Heart left ventricle (tissue), 16 donors: Measurements from ENCODE around the gene ZNF821. TPM values are rescaled to one million over a fixed set of nuclear protein-coding genes. Genes with fewer than 3 reads are reported as not detected.
A peak's percentile ranks its signal among the peaks of the same experiment; 100 is the strongest.

Experiments used
- ATAC-seq, 4 donors: fragments of 200-7000 bp; cut with Tn5 transposase; one replicate each; pipeline ENCODE4 v1.9.1; 2020 to 2022; ENCODE audit warnings: moderate library complexity in 4 of 4, mild to moderate bottlenecking in 3 of 4, moderate number of reproducible peaks in 1 of 4
- DNase-seq, 5 donors: peaks; one replicate each; pipeline ENCODE4 v3.0.0-alpha.2; 2020
- H3K27ac ChIP-seq, 12 donors: fragments of 200-600 bp; sonication (generic) in 4 of 12; one replicate each; pipeline versions ENCODE4 v1.5.0 to v1.8.0; 2016 to 2022; ENCODE audit warnings: mild to moderate bottlenecking in 2 of 12
- H3K27me3 ChIP-seq, 9 donors: fragments of 200-600 bp; sonication (generic) in 2 of 9; one replicate each; pipeline versions ENCODE4 v1.5.1 to v1.8.0; 2016 to 2022; ENCODE audit warnings: mild to moderate bottlenecking in 3 of 9
- H3K36me3 ChIP-seq, 9 donors: fragments of 200-600 bp; sonication (generic) in 2 of 9; one replicate each; pipeline versions ENCODE4 v1.5.0 to v1.8.0; 2018 to 2022; ENCODE audit warnings: mild to moderate bottlenecking in 2 of 9
- H3K4me1 ChIP-seq, 12 donors: fragments of 200-600 bp; sonication (generic) in 4 of 12; one replicate each; pipeline versions ENCODE4 v1.5.0 to v1.8.0; 2016 to 2022; ENCODE audit warnings: mild to moderate bottlenecking in 3 of 12
- H3K4me3 ChIP-seq, 12 donors: fragments of 200-600 bp; sonication (generic) in 4 of 12; one replicate each; pipeline versions ENCODE4 v1.5.0 to v1.8.0; 2017 to 2022; ENCODE audit warnings: mild to moderate bottlenecking in 9 of 12, moderate library complexity in 4 of 12
- H3K9me3 ChIP-seq, 12 donors: fragments of 200-600 bp; sonication (generic) in 4 of 12; one replicate each; pipeline versions ENCODE4 v1.5.0 to v1.8.0; 2016 to 2022; ENCODE audit warnings: mild to moderate bottlenecking in 1 of 12
- POLR2A ChIP-seq, 2 donors: fragments of 450-650 bp; IDR thresholded peaks; one replicate each; pipeline ENCODE4 v1.6.1; 2017; ENCODE audit warnings: antibody characterized with exemption in 2 of 2, mild to moderate bottlenecking in 2 of 2, moderate library complexity in 2 of 2
- WGBS, 4 donors: extraction: QIAGEN DNeasy Blood & Tissue Kit in 2 of 4; methylation state at CpG; one replicate each; pipeline versions ENCODE4 v1.1.5 to v1.1.7; 2013 to 2018; 5-methylcytosine and 5-hydroxymethylcytosine counted together
- intact Hi-C, 10 donors: fragments of 100-400 bp; cut with DNase I; formaldehyde crosslinking; loops; one replicate each; pipeline versions ENCODE4 v1.11.1 to v1.14.2; 2022
- polyA plus RNA-seq, 2 donors: library from polyadenylated mRNA; stranded (reverse); fragments of 200-250 nt; gene quantifications; one replicate each; pipeline ENCODE4 v1.2.3, GENCODE V29; 2013
- total RNA-seq, 9 donors: library from RNA; depleted of rRNA in 2 of 9; stranded (reverse); fragments of >200 nt in 2 of 9; fragmentation: NEBNext Ultra II Directional in 3 of 9; extraction: Animal tissue kit (Norgen Biotek cat#: 25700) in 3 of 9; gene quantifications; one replicate each; pipeline versions ENCODE4 v1.1.0 to v1.2.4, GENCODE V29; 2016 to 2023
- TF ChIP-seq, protein P1 (sequence below), 12 donors: fragments of 200-600 bp; sonication (generic) in 4 of 12; IDR thresholded peaks; one replicate each; pipeline versions ENCODE4 v1.5.0 to v1.8.0; 2018 to 2022; ENCODE audit warnings: antibody characterized with exemption in 12 of 12, mild to moderate bottlenecking in 5 of 12
- donor health status: ischemic (EF 13 %, LVEDD 7.1; RV severe dilation, severe dysfunction).
- donor health status: healthy with polysubstance abuse.
- donor health status: DM: no; HTN: yes; CAD: no.
- donor health status: DM: no; HTN: no; CAD: no.
- donor health status: ischemic (EF 25% LVEDD 6.9; RV normal size, moderate dysfunction).
- donor health status: ischemic (EF 25% LVEDD 5.7; RV mildly dilated, moderate dysfunction).
- donor health status: healthy.
- donor health status: DM: yes; HTN: yes; CAD: no.
- donor health status: ischemic (EF 35%, LVEDD 5.7; RV mildly dilated, moderate dysfunction).
- donor health status: nonischemic (EF 11% LVEDD 7.7; RV severe dilation, severe dysfunction).
- donor health status: DM: yes; HTN: yes; CAD: no.
- donor health status: PGD.
- donor health status: ischemic (EF 29% LVEDD 5.4; RV normal size, mild dysfunction).
- donor health status: nonischemic (EF 23%, LVEDD 6.1; RV moderate dilation, normal function).

ZNF821 gene
- total and polyA plus RNA-seq, 11 donors: 2.3 to 5.7 (median 3.9) TPM

DNA sequence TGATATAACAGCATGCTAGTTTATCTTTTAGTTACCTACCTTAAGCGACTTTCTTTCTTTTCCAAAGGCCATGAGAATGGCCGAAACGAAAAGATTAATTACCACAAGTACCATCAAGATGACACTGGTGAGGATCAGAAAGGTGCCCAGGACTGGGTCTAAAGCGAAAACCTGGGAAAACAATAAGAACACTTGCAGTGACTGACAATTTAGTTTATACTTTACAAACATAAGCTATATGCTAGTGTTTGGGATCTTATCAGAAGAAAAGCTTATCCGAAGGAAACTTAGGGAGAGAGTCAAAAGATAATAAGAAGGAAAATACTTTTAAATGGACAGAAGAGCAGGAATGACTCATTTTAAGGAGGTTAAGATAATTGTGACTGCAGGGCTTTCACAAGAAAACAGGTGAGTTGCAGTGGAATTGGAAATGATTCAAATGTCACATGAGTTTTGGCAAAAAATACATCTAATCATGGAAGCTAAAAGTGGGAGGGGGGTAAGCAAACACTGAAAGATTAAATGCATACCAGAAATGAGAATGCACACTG is 46.1 kb upstream of the ZNF821 start:
- H3K4me1 ChIP-seq: peaks cover 16 to 78% (median 56%) of the 10 kb centered on the region in 12 donors
- peaks cover 0 to 94% (median 57%) of the 10 kb centered on the region in 9 donors for H3K36me3 ChIP-seq
- no peak for DNase-seq
- no peaks in the 10 kb centered on the region for H3K9me3 ChIP-seq
- H3K27me3 ChIP-seq: no peaks in the 10 kb centered on the region
- no peak overlapping the region for H3K4me3 ChIP-seq
- 79 to 82% (median 80%) methylated on average over 5 of the region's 5 CpGs for WGBS, 4 donors
- ATAC-seq: no peak
- H3K27ac ChIP-seq: peak overlapping the region in 6 of 12 donors; percentile 29 to 83 (median 72)
- TF ChIP-seq, protein P1, sequence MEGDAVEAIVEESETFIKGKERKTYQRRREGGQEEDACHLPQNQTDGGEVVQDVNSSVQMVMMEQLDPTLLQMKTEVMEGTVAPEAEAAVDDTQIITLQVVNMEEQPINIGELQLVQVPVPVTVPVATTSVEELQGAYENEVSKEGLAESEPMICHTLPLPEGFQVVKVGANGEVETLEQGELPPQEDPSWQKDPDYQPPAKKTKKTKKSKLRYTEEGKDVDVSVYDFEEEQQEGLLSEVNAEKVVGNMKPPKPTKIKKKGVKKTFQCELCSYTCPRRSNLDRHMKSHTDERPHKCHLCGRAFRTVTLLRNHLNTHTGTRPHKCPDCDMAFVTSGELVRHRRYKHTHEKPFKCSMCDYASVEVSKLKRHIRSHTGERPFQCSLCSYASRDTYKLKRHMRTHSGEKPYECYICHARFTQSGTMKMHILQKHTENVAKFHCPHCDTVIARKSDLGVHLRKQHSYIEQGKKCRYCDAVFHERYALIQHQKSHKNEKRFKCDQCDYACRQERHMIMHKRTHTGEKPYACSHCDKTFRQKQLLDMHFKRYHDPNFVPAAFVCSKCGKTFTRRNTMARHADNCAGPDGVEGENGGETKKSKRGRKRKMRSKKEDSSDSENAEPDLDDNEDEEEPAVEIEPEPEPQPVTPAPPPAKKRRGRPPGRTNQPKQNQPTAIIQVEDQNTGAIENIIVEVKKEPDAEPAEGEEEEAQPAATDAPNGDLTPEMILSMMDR (IDR thresholded peaks at IDR 0.05): no peak
- no peak for TF ChIP-seq POLR2A (IDR thresholded peaks at IDR 0.05)
- intact Hi-C loops: loop anchor here in 2 of 10 donors (5.0 kb wide), 1 partner anchor 48 kb away; the partner anchor contains the start of gene ZNF821 (in 2 of the 2)

DNA sequence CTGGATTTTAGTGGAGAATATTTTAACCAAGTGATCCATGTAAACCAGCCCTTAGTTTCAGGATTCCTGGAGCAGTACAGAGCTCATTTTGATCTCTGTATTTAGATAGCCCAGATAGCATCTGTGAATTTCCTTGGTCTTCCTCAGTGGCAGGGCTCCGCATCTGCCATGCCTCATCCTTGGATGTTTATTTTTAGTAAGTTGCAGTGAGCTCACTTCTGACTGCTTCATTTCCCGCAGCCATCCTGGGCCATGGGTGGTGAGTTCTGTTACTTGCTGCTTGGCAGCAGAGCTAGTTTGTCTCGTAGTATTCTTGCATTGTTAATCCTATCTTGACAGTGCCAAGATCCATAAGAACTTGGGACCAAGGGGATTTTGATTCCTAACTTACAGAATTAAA is 45.1 kb upstream of the ZNF821 start:
- peaks cover 19 to 75% (median 58%) of the 10 kb centered on the region in 12 donors for H3K4me1 ChIP-seq
- DNase-seq (peak in 3 of 5 donors; percentile 30 to 72 (median 49)), ATAC-seq (peak; percentile 24 to 80 (median 76))
- H3K27me3 ChIP-seq: no peaks in the 10 kb centered on the region
- intact Hi-C loops: loop anchor here in 1 of 10 donors (5.0 kb wide), 1 partner anchor 47 kb away; the partner anchor contains the start of gene ZNF821
- H3K36me3 ChIP-seq: peaks cover 0 to 94% (median 57%) of the 10 kb centered on the region in 9 donors
- no peak overlapping the region for H3K4me3 ChIP-seq
- 3 to 20% (median 12%) methylated on average over 3 of the region's 3 CpGs for WGBS, 4 donors
- H3K9me3 ChIP-seq: no peaks in the 10 kb centered on the region
- TF ChIP-seq, protein P1 (IDR thresholded peaks at IDR 0.05): no peak
- TF ChIP-seq POLR2A (IDR thresholded peaks at IDR 0.05): no peak
- H3K27ac ChIP-seq: peak overlapping the region in 11 of 12 donors; percentile 51 to 83 (median 68)

DNA sequence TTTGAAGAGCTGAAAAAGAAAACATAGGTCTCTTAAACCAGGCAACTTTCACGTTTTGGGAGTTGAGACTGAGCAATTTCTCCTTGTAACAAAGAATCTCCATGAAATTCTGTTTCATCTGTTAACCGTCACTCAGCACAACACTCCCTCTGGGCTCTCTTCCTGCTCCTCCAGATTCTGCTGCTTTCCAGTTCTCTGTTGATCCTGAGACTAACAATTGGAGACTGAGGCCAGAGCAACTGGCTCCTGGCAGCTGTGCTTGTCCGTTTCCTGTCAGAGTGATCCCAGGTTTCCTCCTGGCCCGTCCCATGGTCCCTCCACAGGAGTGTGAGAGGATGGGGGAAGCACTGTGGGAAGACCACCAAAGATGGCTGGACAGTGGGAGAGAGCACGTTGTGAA is 43.8 kb upstream of the ZNF821 start:
- Histone ChIP-seq H3K27ac (peak overlapping the region in 11 of 12 donors; percentile 24 to 83 (median 68)), H3K36me3 (peaks cover 5 to 95% (median 70%) of the 10 kb centered on the region in 9 donors), H3K4me3 (no peak overlapping the region), H3K9me3 (no peaks in the 10 kb centered on the region), H3K4me1 (peaks cover 19 to 71% (median 61%) of the 10 kb centered on the region in 12 donors), H3K27me3 (no peaks in the 10 kb centered on the region)
- intact Hi-C loops: loop anchor here in 1 of 10 donors (5.0 kb wide), 1 partner anchor 45 kb away; the partner anchor contains the start of gene ZNF821
- TF ChIP-seq, protein P1 (IDR thresholded peaks at IDR 0.05): no peak
- TF ChIP-seq POLR2A (IDR thresholded peaks at IDR 0.05): no peak
- peak; percentile 19 to 54 (median 42) for ATAC-seq
- 24 to 30% (median 28%) methylated on average over 5 of the region's 5 CpGs for WGBS, 4 donors
- DNase-seq: peak in 2 of 5 donors; percentile 18 to 41

DNA sequence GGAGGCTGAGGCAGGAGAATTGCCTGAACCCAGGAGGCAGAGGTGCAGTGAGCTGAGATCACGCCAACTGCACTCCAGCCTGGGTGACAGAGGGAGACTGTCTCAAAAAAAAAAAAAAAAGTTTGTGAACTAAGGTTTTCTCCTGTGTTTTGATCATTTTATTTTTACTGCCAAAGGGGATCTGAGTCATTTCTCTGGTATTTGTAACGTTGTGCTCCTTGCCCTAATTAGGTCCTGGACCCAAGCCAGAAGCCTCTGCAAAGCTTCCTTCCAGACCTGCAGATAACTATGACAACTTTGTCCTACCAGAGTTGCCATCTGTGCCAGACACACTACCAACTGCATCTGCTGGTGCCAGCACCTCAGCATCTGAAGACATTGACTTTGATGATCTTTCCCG is 43.4 kb upstream of the ZNF821 start:
- DNase-seq (peak in 4 of 5 donors; percentile 60 to 85 (median 72)), ATAC-seq (peak; percentile 51 to 77 (median 63))
- H3K36me3 ChIP-seq: peaks cover 6 to 97% (median 74%) of the 10 kb centered on the region in 9 donors

More for the DNA sequence above, 43.4 kb upstream of the ZNF821 start:
- WGBS, 4 donors: 11 to 20% (median 13%) methylated on average over 3 of the region's 3 CpGs
- intact Hi-C loops: loop anchor here in 1 of 10 donors (5.0 kb wide), 1 partner anchor 45 kb away; the partner anchor contains the start of gene ZNF821
- Histone ChIP-seq H3K4me3 (no peak overlapping the region), H3K27ac (peak overlapping the region; percentile 27 to 83 (median 69)), H3K4me1 (peaks cover 19 to 71% (median 61%) of the 10 kb centered on the region in 12 donors), H3K9me3 (no peaks in the 10 kb centered on the region), H3K27me3 (no peaks in the 10 kb centered on the region)
- TF ChIP-seq, protein P1 (IDR thresholded peaks at IDR 0.05): no peak
- no peak for TF ChIP-seq POLR2A (IDR thresholded peaks at IDR 0.05)
